HG03139 (cell line): ENCODE data around the gene KCNQ1OT1.

ENCODE experiments used
- ATAC-seq: cut with Tn5 transposase; IDR thresholded peaks from one replicate; pipeline ENCODE4 v1.9.1; 2021; ENCODE audit not compliant: unreplicated experiment

Gene KCNQ1OT1

GRCh38 chr11:2669634-2670469 is 29.9 kb downstream of the KCNQ1OT1 start:
- no peak for ATAC-seq

- ATAC-seq, result no peak
Observed at GRCh38 chr11:2668876-2669275, 30.9 kb downstream of the KCNQ1OT1 start.

GRCh38 chr11:2667940-2668339 is 31.9 kb downstream of the KCNQ1OT1 start:
- no peak for ATAC-seq

- ATAC-seq, result no peak
Observed at GRCh38 chr11:2666828-2667570, 32.8 kb downstream of the KCNQ1OT1 start.

GRCh38 chr11:2666401-2666741 is 33.4 kb downstream of the KCNQ1OT1 start:
- ATAC-seq, result no peak

GRCh38 chr11:2665526-2666400 is 34.0 kb downstream of the KCNQ1OT1 start:
- no peak for ATAC-seq

GRCh38 chr11:2664791-2665525 is 34.8 kb downstream of the KCNQ1OT1 start:
- ATAC-seq, result no peak

- ATAC-seq, result no peak
Observed at GRCh38 chr11:2664376-2664775, 35.4 kb downstream of the KCNQ1OT1 start.

GRCh38 chr11:2663915-2664314 is 35.9 kb downstream of the KCNQ1OT1 start:
- no peak for ATAC-seq

- ATAC-seq, result no peak
Observed at GRCh38 chr11:2663506-2663905, 36.3 kb downstream of the KCNQ1OT1 start.

GRCh38 chr11:2662430-2663299 is 37.1 kb downstream of the KCNQ1OT1 start:
- no peak for ATAC-seq

GRCh38 chr11:2662024-2662312 is 37.8 kb downstream of the KCNQ1OT1 start:
- no peak for ATAC-seq

- no peak for ATAC-seq
Observed at GRCh38 chr11:2661173-2662023, 38.4 kb downstream of the KCNQ1OT1 start.

- ATAC-seq, result no peak
Observed at GRCh38 chr11:2660357-2660939, 39.3 kb downstream of the KCNQ1OT1 start.

GRCh38 chr11:2657697-2658284 is 42.0 kb downstream of the KCNQ1OT1 start:
- ATAC-seq, result no peak

- no peak for ATAC-seq
Observed at GRCh38 chr11:2656859-2657258, 42.9 kb downstream of the KCNQ1OT1 start.

GRCh38 chr11:2655834-2656622 is 43.8 kb downstream of the KCNQ1OT1 start:
- no peak for ATAC-seq
